Breast epithelium (tissue), 4 donors: ENCODE data around the gene PNPLA5. TPM values are rescaled to one million over a fixed set of nuclear protein-coding genes. Genes with fewer than 3 reads are reported as not detected.

Source experiments
- DNase-seq, 2 donors: peaks; one replicate each; pipeline ENCODE4 v3.0.0-alpha.2; 2019; ENCODE audit warnings: low spot score in 2 of 2
- H3K27ac ChIP-seq, 2 donors: fragments of 200-600 bp; sonication (generic) in 1 of 2; one replicate each; pipeline ENCODE4 v1.5.1; 2016 to 2019; ENCODE audit warnings: mild to moderate bottlenecking in 1 of 2
- H3K27me3 ChIP-seq, 2 donors: fragments of 200-600 bp; sonication (generic) in 1 of 2; one replicate each; pipeline versions ENCODE4 v1.5.1 to v1.6.0; 2017 to 2019; ENCODE audit warnings: control low read depth in 1 of 2, mild to moderate bottlenecking in 1 of 2
- H3K36me3 ChIP-seq: fragments of 200-600 bp; one replicate; pipeline ENCODE4 v1.5.1; 2019
- H3K4me1 ChIP-seq, 2 donors: fragments of 200-600 bp; sonication (generic); one replicate each; pipeline ENCODE4 v1.5.1; 2016 to 2019; ENCODE audit warnings: control low read depth in 1 of 2
- H3K4me3 ChIP-seq, 3 donors: fragments of 200-600 bp; sonication (generic); 1 replicate in 2 of 3; 2 replicates in 1 of 3; pipeline ENCODE4 v1.5.1; 2016 to 2019; ENCODE audit warnings: mild to moderate bottlenecking in 3 of 3, moderate library complexity in 2 of 3
- H3K9me3 ChIP-seq, 2 donors: fragments of 200-600 bp; sonication (generic) in 1 of 2; one replicate each; pipeline ENCODE4 v1.5.1; 2016 to 2019; ENCODE audit warnings: control low read depth in 1 of 2
- POLR2A ChIP-seq: fragments of 450-650 bp; IDR thresholded peaks from one replicate; pipeline ENCODE4 v1.6.1; 2016; ENCODE audit warnings: antibody characterized with exemption, mild to moderate bottlenecking, moderate library complexity
- POLR2AphosphoS5 ChIP-seq, 3 donors: sonication (generic); formaldehyde crosslinking; IDR thresholded peaks; one replicate each; pipeline ENCODE4 v1.6.1; 2017; ENCODE audit warnings: antibody characterized with exemption in 3 of 3
- intact Hi-C: fragments of 100-400 bp; cut with DNase I; formaldehyde crosslinking; loops from one replicate; pipeline ENCODE4 v1.15.1; 2023; ENCODE audit warnings: low total_unique reads
- total RNA-seq, 3 donors: library from RNA; depleted of rRNA; stranded (reverse); fragments of >200 nt; gene quantifications; one replicate each; pipeline ENCODE4 v1.1.0, GENCODE V29; 2016
- TF ChIP-seq, protein P1 (sequence below), 3 donors: fragments of 450-650 bp; IDR thresholded peaks; one replicate each; pipeline ENCODE4 v1.5.1; 2016 to 2017; ENCODE audit warnings: antibody characterized with exemption in 3 of 3, mild to moderate bottlenecking in 3 of 3, moderate library complexity in 3 of 3

PNPLA5 gene
- total RNA-seq, 3 donors from 2014 or later: not detected

DNA sequence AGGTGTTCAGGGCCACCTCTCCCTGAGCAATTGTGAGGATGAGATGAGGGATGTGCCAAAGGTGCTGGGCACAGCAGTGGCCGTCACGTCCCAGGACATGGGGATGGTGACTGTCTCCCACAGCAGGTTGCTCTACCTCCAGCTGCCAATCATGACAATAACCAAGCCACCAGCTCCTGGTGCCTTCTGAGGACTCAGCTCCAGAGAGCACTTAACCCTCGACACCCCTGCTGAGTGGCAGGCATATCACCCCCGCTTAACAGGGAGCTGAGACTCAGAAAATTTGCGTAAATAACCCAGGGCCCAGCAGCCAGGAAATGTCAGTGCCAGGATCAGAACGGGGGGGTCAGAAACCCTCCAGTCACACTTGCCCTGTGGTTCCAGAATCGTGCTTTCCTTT is 8.4 kb upstream of the PNPLA5 start:
- H3K27me3 ChIP-seq: no peaks in the 10 kb centered on the region
- H3K4me3 ChIP-seq: no peak overlapping the region
- intact Hi-C loops: no loop called here
- no peaks in the 10 kb centered on the region for H3K36me3 ChIP-seq
- no peak for DNase-seq
- no peak for TF ChIP-seq POLR2A
- TF ChIP-seq, protein P1, sequence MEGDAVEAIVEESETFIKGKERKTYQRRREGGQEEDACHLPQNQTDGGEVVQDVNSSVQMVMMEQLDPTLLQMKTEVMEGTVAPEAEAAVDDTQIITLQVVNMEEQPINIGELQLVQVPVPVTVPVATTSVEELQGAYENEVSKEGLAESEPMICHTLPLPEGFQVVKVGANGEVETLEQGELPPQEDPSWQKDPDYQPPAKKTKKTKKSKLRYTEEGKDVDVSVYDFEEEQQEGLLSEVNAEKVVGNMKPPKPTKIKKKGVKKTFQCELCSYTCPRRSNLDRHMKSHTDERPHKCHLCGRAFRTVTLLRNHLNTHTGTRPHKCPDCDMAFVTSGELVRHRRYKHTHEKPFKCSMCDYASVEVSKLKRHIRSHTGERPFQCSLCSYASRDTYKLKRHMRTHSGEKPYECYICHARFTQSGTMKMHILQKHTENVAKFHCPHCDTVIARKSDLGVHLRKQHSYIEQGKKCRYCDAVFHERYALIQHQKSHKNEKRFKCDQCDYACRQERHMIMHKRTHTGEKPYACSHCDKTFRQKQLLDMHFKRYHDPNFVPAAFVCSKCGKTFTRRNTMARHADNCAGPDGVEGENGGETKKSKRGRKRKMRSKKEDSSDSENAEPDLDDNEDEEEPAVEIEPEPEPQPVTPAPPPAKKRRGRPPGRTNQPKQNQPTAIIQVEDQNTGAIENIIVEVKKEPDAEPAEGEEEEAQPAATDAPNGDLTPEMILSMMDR (IDR thresholded peaks at IDR 0.05): no peak
- no peak for TF ChIP-seq POLR2AphosphoS5 (IDR thresholded peaks at IDR 0.05)
- H3K27ac ChIP-seq: no peak overlapping the region
- no peaks in the 10 kb centered on the region for H3K9me3 ChIP-seq
- no peaks in the 10 kb centered on the region for H3K4me1 ChIP-seq

DNA sequence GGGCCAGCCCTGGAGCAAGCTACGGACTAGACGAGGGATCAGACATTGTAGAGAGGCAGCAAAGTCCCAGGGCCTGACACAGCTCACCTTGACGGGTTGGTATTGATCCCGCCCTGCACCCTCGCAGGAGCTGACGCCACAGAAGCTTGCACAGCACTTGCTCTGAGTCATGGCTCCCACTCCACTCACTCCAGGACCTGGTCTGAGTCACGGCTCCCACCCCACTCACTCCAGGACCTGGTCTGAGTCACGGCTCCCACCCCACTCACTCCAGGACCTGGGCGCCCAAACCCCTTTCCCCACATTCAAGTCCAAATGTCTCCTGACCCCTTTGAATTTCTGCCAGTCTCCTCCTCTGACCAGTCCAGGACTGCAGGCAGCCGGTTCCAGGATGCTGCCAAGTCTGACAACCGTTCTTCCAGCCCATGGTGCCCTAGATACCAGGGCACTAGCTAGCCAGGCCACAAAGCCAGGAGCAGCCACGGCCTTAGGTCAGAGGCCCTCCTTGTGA is 6.0 kb upstream of the PNPLA5 start:
- TF ChIP-seq, protein P1 (IDR thresholded peaks at IDR 0.05): no peak
- TF ChIP-seq POLR2A: no peak
- no peak for TF ChIP-seq POLR2AphosphoS5 (IDR thresholded peaks at IDR 0.05)
- Histone ChIP-seq H3K4me3 (no peak overlapping the region), H3K27me3 (peaks cover 0 to 4% of the 10 kb centered on the region in 2 donors), H3K36me3 (no peaks in the 10 kb centered on the region), H3K9me3 (no peaks in the 10 kb centered on the region), H3K27ac (no peak overlapping the region), H3K4me1 (no peaks in the 10 kb centered on the region)
- DNase-seq: no peak
- intact Hi-C loops: no loop called here

DNA sequence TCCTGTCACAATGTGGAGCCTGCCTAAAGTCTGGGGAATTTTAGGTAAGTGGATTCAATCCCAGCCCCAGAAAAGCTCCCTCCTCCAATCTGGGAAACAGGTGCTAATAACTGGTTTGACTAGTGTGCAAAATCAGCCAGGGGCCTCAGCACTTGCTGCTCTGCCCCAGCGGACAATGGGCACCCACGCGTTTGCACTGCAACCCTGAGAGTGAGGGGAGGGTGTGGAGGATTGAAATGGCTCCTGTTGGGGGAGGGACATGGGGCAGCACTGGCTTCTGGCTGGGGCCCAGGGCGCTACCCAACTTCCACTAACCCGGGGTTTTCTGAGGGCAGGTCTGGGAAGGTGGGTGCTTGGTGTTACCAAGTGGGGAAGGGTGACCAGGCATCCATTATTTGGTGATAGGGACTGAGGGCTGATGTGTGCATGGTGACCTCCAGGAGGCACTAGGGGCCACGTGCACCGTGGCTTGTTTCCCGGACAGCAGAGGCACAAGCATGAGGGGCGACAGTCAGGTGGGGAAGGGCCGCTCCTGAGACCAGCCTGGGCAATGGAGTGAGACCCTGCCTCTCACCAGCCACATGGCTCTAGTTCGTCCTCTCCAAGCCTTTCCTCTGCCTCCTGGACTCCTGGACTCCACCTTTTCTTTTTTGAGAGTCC is 4.3 kb upstream of the PNPLA5 start:
- H3K4me1 ChIP-seq: no peaks in the 10 kb centered on the region
- no peaks in the 10 kb centered on the region for H3K36me3 ChIP-seq
- DNase-seq: no peak
- H3K4me3 ChIP-seq: no peak overlapping the region
- TF ChIP-seq, protein P1 (IDR thresholded peaks at IDR 0.05): no peak
- TF ChIP-seq POLR2AphosphoS5 (IDR thresholded peaks at IDR 0.05) (no peak), POLR2A (no peak)
- intact Hi-C loops: no loop called here
- H3K27ac ChIP-seq: no peak overlapping the region
- peaks cover 5 to 21% of the 10 kb centered on the region in 2 donors for H3K27me3 ChIP-seq
- no peaks in the 10 kb centered on the region for H3K9me3 ChIP-seq

GRCh38 chr22:43894122-43894521 is 2.3 kb upstream of the PNPLA5 start:
- no peak for DNase-seq
- Histone ChIP-seq H3K9me3 (no peaks in the 10 kb centered on the region), H3K4me1 (no peaks in the 10 kb centered on the region), H3K27ac (no peak overlapping the region), H3K27me3 (peaks cover 12 to 41% of the 10 kb centered on the region in 2 donors), H3K36me3 (no peaks in the 10 kb centered on the region), H3K4me3 (no peak overlapping the region)
- TF ChIP-seq POLR2A (no peak), POLR2AphosphoS5 (IDR thresholded peaks at IDR 0.05) (no peak)
- TF ChIP-seq, protein P1 (IDR thresholded peaks at IDR 0.05): no peak
- intact Hi-C loops: no loop called here

DNA sequence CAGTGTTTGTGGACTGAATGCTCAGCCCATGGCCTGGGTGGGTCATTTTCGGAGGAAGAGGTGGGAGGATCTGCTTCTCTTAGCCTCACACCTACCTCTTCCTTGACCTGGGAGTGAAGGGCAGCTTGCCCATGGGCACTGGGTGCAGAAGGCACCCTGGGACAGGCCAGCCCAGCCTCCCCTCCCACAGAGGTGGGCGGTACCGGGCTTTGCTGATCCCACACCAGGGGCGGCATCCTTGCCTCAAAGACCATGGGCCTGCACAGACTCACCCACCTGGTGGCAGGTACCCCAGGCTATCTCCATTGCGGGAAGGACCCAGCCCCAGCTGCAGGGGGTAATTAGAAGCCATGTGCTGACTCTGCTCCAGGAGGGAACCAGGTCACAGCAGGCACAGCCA is 1.5 kb upstream of the PNPLA5 start:
- TF ChIP-seq POLR2AphosphoS5 (IDR thresholded peaks at IDR 0.05) (no peak), POLR2A (no peak)
- TF ChIP-seq, protein P1 (IDR thresholded peaks at IDR 0.05): no peak
- H3K4me3 ChIP-seq: no peak overlapping the region
- no peak for DNase-seq
- H3K4me1 ChIP-seq: no peaks in the 10 kb centered on the region
- H3K27ac ChIP-seq: no peak overlapping the region
- H3K36me3 ChIP-seq: no peaks in the 10 kb centered on the region
- peaks cover 12 to 49% of the 10 kb centered on the region in 2 donors for H3K27me3 ChIP-seq
- no peaks in the 10 kb centered on the region for H3K9me3 ChIP-seq
- intact Hi-C loops: no loop called here
